Ureter (tissue), 1 donor: Measurements from ENCODE around the gene HK2. TPM values are rescaled to one million over a fixed set of nuclear protein-coding genes. Genes with fewer than 3 reads are reported as not detected.
"Not testable (repeated sequence)": the region's sequence is repeated elsewhere in the genome, so short reads cannot be mapped to it uniquely, and the experiment has no call there.

ENCODE experiments used
- DNase-seq: peaks from one replicate; pipeline ENCODE4 v3.0.0-alpha.2; 2020; ENCODE audit warnings: low spot score
- total RNA-seq: library from RNA; stranded (reverse); gene quantifications from one replicate; pipeline ENCODE4 v1.2.4, GENCODE V29; 2023
- donor health status: DM: yes; HTN: yes; CAD: no.

Gene HK2
- total RNA-seq, 1 donor from 2014 or later: 62.8 TPM

GRCh38 chr2:74834792-74835755, 1.1 kb downstream of the HK2 start:
- peak; percentile 62 for DNase-seq

DNA sequence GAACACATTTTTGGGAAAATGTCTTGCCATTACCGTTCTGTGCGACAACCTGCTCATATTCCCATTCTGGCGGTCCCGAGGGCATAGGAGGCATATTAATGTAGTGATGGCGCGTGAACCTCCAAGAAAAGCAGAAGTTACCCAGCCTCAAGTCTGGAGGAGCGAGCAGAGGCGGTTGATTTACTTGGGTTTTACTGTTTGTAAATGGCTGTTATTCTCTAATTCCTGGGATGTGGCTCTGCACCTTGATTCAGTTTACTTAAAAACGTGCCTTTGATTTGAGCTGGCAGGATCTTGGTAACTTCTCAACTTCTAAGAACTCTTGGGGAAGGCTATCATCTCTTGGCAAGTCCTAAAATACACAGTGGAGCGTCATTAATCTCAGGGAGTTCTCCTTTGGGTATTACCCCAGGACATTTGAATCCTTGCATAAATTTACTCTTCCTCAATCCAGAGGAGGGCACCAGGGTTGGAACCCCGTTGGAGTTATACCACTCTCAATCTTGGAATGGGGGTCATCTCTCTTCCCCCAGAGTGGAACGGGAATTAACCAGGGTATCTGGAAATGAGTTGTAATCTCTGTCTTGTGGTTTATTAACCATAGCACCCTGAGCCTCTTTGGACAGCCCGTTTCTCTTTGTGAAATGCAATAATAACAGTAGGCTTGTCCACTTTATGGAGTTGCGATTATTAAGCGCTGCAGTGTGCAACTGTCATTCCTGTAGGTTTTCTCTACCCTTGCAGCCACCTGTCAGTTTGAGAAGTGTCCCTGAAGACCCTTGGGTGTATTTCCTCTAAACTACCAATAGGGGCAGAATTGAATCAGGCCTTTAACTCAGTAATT, 2.1 kb downstream of the HK2 start:
- DNase-seq: no peak

DNA sequence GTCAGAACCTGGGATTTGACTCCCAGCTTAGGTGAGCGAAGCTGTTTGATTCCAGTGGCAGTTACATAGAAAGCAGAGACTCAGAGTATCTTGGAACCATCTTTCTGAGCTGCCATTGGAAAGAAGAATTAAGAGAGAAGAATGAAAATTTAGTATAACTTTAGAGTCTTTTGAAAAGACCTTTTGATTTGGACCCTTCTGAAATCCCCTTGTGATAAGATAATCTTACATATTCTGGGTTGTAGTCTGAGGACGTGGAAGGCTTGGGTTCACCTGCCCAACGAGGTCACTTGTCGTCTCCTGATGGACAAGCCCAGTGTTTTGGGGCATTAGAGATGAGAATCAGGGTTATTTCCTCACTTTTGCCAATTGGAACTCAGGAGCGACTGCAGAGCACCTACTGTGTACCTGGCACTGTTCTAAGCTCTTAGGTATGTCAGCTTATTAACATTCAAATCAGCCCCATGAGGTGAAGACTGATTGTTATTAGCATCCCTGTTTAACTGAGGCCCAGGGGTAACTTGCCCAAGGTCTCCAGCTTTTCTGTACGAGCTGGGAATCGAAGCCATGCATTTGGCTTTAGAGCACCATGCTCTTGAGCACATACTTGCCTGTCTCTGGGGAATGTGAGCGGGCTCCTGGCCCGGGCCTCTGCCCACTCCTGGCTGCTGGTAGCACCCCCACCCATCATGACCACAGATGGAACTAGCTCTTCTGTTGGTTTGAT, 2.9 kb downstream of the HK2 start:
- DNase-seq: no peak

DNA sequence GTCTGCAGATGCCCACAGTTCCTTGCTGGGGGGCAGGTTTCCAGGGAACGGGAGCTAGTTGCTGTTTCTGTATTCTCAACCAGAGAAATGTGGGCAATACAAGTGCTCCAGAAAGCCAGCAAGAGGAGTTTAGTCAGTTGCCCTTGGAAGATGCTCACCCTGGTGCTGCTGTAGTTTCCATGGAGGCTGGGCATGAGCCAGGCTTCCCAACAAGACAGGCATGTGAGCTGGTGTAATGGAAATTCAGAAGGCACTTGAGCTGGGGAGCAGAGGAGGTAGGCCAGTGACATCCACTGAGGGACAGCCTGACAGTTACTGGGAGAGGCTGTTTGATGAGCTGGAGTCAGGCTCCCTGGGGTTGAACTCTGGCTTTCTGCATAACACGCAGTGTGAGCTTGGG, 7.7 kb downstream of the HK2 start:
- DNase-seq: no peak

GRCh38 chr2:74843433-74843832, 9.5 kb downstream of the HK2 start:
- no peak for DNase-seq

DNA sequence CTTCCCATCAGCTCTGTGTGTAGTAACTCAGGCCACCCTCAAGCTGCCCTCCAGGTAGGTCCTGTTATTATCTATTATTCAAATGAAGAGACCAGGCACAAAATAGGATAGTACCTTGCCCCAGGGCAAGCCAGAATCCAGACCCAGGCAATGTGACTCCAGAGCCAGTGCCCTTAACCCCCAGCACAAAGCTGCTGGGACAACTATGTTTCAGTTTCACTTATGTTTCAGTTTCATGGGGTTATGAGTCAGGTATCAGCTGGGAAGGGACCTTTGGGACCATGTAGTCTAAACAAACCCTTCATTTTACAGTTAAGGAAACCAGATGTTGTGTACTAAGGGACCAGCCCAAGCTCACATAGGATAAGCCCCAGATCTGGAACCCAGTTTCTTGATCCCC, 10.0 kb downstream of the HK2 start:
- DNase-seq: no peak

GRCh38 chr2:74844752-74845151, 10.8 kb downstream of the HK2 start:
- DNase-seq: no peak

DNA sequence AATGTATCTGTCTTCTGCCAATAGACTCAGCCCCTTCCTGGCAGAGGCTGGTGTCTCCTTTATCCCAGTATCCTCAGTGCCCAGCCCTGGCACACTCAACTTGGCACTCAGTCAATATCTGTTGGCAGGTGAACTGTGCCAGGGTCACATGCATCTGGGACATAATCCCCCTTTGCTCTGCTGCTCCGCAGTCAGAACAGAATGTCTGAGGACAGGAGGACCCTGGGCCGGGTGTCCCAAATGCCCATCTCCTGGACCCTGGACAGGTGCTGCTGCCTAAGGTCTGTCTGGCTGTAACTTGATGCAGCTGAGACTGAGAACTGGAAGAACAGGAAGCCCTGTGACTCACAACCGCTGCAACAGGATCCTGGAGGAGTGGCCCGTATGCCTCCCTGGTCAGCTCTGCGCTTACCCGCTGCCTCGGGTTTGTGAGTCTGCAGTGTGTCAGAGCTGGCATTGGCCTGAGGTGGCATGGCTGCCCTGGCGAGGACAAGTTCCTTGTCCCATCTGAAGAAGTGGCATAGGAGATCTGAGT, 11.4 kb downstream of the HK2 start:
- peak; percentile 91 for DNase-seq

- DNase-seq: no peak
Measured at GRCh38 chr2:74845991-74846390, 12.1 kb downstream of the HK2 start.

GRCh38 chr2:74846481-74846880, 12.6 kb downstream of the HK2 start:
- no peak for DNase-seq

- DNase-seq: no peak
Measured at GRCh38 chr2:74847070-74847858, 13.3 kb downstream of the HK2 start.

- peak; percentile 67 for DNase-seq
Measured at GRCh38 chr2:74849228-74849892, 15.4 kb downstream of the HK2 start.

- no peak for DNase-seq
Measured at GRCh38 chr2:74850496-74851190, 16.7 kb downstream of the HK2 start.

GRCh38 chr2:74851191-74851566, 17.3 kb downstream of the HK2 start:
- no peak for DNase-seq

- DNase-seq: not testable (repeated sequence)
Measured at GRCh38 chr2:74853360-74853759, 19.4 kb downstream of the HK2 start.

- no peak for DNase-seq
Measured at GRCh38 chr2:74854401-74854800, 20.5 kb downstream of the HK2 start.

- not testable (repeated sequence) for DNase-seq
Measured at GRCh38 chr2:74855114-74855707, 21.3 kb downstream of the HK2 start.

DNA sequence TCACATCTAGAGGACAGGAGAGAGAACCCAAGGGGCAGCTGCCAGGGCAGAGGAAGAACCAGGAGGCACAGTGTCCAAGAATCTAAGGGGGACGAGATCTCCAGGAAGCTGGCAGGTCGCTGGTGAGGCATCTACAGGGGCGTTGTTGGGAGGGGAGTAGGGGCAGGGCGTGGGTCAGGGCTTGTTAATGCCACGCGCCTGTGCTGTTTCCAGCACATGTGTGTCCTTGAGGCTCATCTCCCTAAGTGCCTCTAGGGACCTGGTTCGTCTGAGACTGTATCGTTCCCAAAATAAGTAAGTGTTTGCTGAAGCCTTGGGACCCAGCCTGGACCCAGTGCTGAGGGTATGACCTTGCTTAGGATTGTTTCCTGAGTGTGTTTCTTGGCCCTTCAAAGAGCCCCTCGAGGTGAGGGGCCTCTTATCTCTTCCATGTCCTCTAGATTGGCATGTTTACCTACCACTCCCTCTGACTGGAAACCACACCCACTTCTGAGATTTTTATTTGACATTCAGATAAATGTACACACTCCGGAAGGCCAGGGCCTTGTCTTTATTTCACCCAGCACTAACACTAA, 22.2 kb downstream of the HK2 start:
- no peak for DNase-seq

DNA sequence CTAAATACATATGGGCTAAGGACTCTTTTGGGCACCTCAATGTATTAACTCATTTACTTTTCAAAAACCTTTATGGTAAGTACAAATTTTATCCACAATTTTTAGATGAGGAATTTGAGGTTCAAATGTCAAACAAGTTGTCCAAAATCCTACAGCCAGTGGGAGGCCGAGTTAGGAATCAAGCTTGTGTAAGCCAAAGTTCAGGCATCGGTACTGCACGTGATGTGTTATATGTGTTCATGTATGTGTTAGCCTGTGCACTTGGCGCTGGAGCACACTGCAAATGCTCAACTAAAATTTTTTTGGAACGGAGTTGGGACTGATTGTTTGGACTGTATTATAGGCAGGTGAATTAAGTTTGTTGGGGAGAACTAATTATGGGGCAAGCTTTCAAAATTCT, 22.7 kb downstream of the HK2 start:
- DNase-seq: no peak
